Panc1 (cell line): ENCODE results near the gene PRXL2A. TPM values are rescaled to one million over a fixed set of nuclear protein-coding genes. Genes with fewer than 3 reads are reported as not detected.

Experiments used
- ATAC-seq: fragments of 200-7000 bp; cut with Tn5 transposase; 2 replicates; pipeline ENCODE4 v1.9.1; 2020; ENCODE audit warnings: mild to moderate bottlenecking, moderate library complexity
- BruUV-seq: library from RNA; stranded (reverse); fragments of 400-500 nt; replicated peaks from 2 replicates; lab custom pipeline; 2021; lab: Mats Ljungman, UMichigan
- CTCF ChIA-PET: fragments of 300-600 bp; sonication (Branson Sonifier 250); formaldehyde crosslinking; loops from one replicate; lab custom pipeline; 2022; ENCODE audit warnings: antibody characterized with exemption; lab: Charles Lee
- POLR2A ChIA-PET: fragments of 300-600 bp; sonication (Branson Sonifier 250); formaldehyde crosslinking; loops from one replicate; lab custom pipeline; 2022; ENCODE audit warnings: antibody characterized with exemption; lab: Charles Lee
- DNase-seq: peaks from one replicate; pipeline ENCODE4 v3.0.0-alpha.2; 2010; ENCODE audit warnings: low read depth, low spot score
- H3K27ac ChIP-seq: 2 replicates; pipeline ENCODE4 v1.5.1; 2011; ENCODE audit warnings: mild to moderate bottlenecking, low read length, inconsistent platforms
- H3K27me3 ChIP-seq: fragments of 200-500 bp; sonication (Bioruptor generic); 2 replicates; pipeline ENCODE4 v1.6.0; 2014; ENCODE audit warnings: low read length, inconsistent platforms; ENCODE audit not compliant: control insufficient read depth, insufficient read depth
- H3K36me3 ChIP-seq: fragments of 200-500 bp; sonication (Bioruptor generic); 2 replicates; pipeline ENCODE4 v1.5.1; 2014; ENCODE audit warnings: inconsistent platforms, mild to moderate bottlenecking, low read length, moderate library complexity; ENCODE audit not compliant: control insufficient read depth, insufficient read depth
- H3K4me1 ChIP-seq: 2 replicates; pipeline ENCODE4 v1.5.1; 2011; ENCODE audit warnings: inconsistent platforms, mild to moderate bottlenecking, low read length, moderate library complexity; ENCODE audit not compliant: control insufficient read depth, insufficient read depth
- H3K4me3 ChIP-seq, 2 experiments: 2 replicates each; pipeline ENCODE4 v1.5.1; 2011 to 2012; ENCODE audit warnings: low read depth in 2 of 2, low read length in 2 of 2, mild to moderate bottlenecking in 2 of 2, inconsistent platforms in 1 of 2, moderate library complexity in 1 of 2
- H3K9me3 ChIP-seq: fragments of 200-500 bp; sonication (Bioruptor generic); 2 replicates; pipeline ENCODE4 v1.5.1; 2014; ENCODE audit warnings: low read depth, mild to moderate bottlenecking, inconsistent platforms, low read length, moderate library complexity; ENCODE audit not compliant: control insufficient read depth, insufficient read depth
- POLR2AphosphoS5 ChIP-seq: IDR thresholded peaks from 2 replicates; pipeline ENCODE4 v1.6.1; 2012; ENCODE audit warnings: mild to moderate bottlenecking, low read depth, low read length, moderate library complexity
- SIN3A ChIP-seq: IDR thresholded peaks from 2 replicates; pipeline ENCODE4 v1.6.1; 2012; ENCODE audit warnings: low read depth, mild to moderate bottlenecking, low read length, moderate library complexity, borderline replicate concordance; ENCODE audit not compliant: insufficient read depth
- TCF7L2 ChIP-seq: IDR thresholded peaks from 2 replicates; pipeline ENCODE4 v1.6.1; 2011; ENCODE audit warnings: mild to moderate bottlenecking, low read depth, low read length, inconsistent platforms
- in situ Hi-C: cut with HindIII; loops from 2 replicates; pipeline ENCODE4 v1.10.0; 2016; ENCODE audit warnings: low sequenced_read_pairs, low pct_unique_long_range_greater_than_20kb
- intact Hi-C: fragments of 100-400 bp; cut with micrococcal nuclease; formaldehyde crosslinking; loops from one replicate; pipeline ENCODE4 v1.10.0; 2022; ENCODE audit not compliant: unreplicated experiment
- total RNA-seq: library from RNA; stranded (reverse); gene quantifications from one replicate; pipeline ENCODE4 v1.2.1, GENCODE V29; 2021; ENCODE audit not compliant: unreplicated experiment
- TF ChIP-seq, protein P1 (sequence below), 2 experiments: IDR thresholded peaks; 2 replicates each; pipeline ENCODE4 v1.6.1; 2011 to 2012; ENCODE audit warnings: low read depth in 2 of 2, control low read depth in 1 of 2, low read length in 1 of 2, mild to moderate bottlenecking in 1 of 2, moderate library complexity in 1 of 2; ENCODE audit not compliant: insufficient read depth in 1 of 2
- TF ChIP-seq, protein P2 (sequence below): fragments of 450-650 bp; IDR thresholded peaks from 2 replicates; pipeline ENCODE4 v1.5.1; 2017; ENCODE audit warnings: mild to moderate bottlenecking

PRXL2A gene
- total RNA-seq, 1 experiment from 2014 or later: 89.0 TPM

- no peaks in the 10 kb centered on the region for H3K9me3 ChIP-seq
- in situ Hi-C loops: no loop called here
These were observed 62.6 kb downstream of the PRXL2A start for GRCh38 chr10:80471001-80471400.

GRCh38 chr10:80471715-80472233 is 63.4 kb downstream of the PRXL2A start:
- in situ Hi-C loops: no loop called here
- no peaks in the 10 kb centered on the region for H3K9me3 ChIP-seq
- no peak for TF ChIP-seq SIN3A
- no peak for TF ChIP-seq TCF7L2
- TF ChIP-seq, protein P1, sequence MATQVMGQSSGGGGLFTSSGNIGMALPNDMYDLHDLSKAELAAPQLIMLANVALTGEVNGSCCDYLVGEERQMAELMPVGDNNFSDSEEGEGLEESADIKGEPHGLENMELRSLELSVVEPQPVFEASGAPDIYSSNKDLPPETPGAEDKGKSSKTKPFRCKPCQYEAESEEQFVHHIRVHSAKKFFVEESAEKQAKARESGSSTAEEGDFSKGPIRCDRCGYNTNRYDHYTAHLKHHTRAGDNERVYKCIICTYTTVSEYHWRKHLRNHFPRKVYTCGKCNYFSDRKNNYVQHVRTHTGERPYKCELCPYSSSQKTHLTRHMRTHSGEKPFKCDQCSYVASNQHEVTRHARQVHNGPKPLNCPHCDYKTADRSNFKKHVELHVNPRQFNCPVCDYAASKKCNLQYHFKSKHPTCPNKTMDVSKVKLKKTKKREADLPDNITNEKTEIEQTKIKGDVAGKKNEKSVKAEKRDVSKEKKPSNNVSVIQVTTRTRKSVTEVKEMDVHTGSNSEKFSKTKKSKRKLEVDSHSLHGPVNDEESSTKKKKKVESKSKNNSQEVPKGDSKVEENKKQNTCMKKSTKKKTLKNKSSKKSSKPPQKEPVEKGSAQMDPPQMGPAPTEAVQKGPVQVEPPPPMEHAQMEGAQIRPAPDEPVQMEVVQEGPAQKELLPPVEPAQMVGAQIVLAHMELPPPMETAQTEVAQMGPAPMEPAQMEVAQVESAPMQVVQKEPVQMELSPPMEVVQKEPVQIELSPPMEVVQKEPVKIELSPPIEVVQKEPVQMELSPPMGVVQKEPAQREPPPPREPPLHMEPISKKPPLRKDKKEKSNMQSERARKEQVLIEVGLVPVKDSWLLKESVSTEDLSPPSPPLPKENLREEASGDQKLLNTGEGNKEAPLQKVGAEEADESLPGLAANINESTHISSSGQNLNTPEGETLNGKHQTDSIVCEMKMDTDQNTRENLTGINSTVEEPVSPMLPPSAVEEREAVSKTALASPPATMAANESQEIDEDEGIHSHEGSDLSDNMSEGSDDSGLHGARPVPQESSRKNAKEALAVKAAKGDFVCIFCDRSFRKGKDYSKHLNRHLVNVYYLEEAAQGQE (IDR thresholded peaks at IDR 0.05; ENCODE audit: insufficient read depth in 1 of 2, low read depth in 2 of 2, low read length in 1 of 2): no peak
- TF ChIP-seq, protein P2, sequence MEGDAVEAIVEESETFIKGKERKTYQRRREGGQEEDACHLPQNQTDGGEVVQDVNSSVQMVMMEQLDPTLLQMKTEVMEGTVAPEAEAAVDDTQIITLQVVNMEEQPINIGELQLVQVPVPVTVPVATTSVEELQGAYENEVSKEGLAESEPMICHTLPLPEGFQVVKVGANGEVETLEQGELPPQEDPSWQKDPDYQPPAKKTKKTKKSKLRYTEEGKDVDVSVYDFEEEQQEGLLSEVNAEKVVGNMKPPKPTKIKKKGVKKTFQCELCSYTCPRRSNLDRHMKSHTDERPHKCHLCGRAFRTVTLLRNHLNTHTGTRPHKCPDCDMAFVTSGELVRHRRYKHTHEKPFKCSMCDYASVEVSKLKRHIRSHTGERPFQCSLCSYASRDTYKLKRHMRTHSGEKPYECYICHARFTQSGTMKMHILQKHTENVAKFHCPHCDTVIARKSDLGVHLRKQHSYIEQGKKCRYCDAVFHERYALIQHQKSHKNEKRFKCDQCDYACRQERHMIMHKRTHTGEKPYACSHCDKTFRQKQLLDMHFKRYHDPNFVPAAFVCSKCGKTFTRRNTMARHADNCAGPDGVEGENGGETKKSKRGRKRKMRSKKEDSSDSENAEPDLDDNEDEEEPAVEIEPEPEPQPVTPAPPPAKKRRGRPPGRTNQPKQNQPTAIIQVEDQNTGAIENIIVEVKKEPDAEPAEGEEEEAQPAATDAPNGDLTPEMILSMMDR: no peak
- no peak for TF ChIP-seq POLR2AphosphoS5
- H3K27ac ChIP-seq: no peak overlapping the region
- H3K27me3 ChIP-seq: no peaks in the 10 kb centered on the region
- no peaks in the 10 kb centered on the region for H3K36me3 ChIP-seq
- no peak overlapping the region for H3K4me3 ChIP-seq
- H3K4me1 ChIP-seq: peaks cover 13% of the 10 kb centered on the region
- CTCF ChIA-PET: interaction anchor here (0.6 kb wide), 1 partner anchor 30 kb away, joined by 3 read pairs; no protein-coding TSS in a partner anchor
- DNase-seq (no peak), ATAC-seq (peak; percentile 54)
- POLR2A ChIA-PET: no interaction called here
- intact Hi-C loops: no loop called here
- no TSS peak for BruUV-seq

More at GRCh38 chr10:80471001-80471400, 62.6 kb downstream of the PRXL2A start:
- intact Hi-C loops: no loop called here
- Histone ChIP-seq H3K4me3 (no peak overlapping the region), H3K27me3 (no peaks in the 10 kb centered on the region), H3K27ac (no peak overlapping the region), H3K36me3 (no peaks in the 10 kb centered on the region), H3K4me1 (peaks cover 13% of the 10 kb centered on the region)
- ATAC-seq (no peak), DNase-seq (no peak)
- ChIA-PET CTCF (interaction anchor here (0.6 kb wide), 1 partner anchor 31 kb away, joined by 3 read pairs; no protein-coding TSS in a partner anchor), POLR2A (no interaction called here)
- TF ChIP-seq TCF7L2: no peak
- no peak for TF ChIP-seq POLR2AphosphoS5
- no peak for TF ChIP-seq SIN3A
- TF ChIP-seq, protein P2: no peak
- TF ChIP-seq, protein P1 (IDR thresholded peaks at IDR 0.05; ENCODE audit: insufficient read depth in 1 of 2, low read depth in 2 of 2, low read length in 1 of 2): no peak
- no TSS peak for BruUV-seq
